C4-2B (cell line): ENCODE measurements around the gene CPAMD8.
A peak's percentile ranks its signal among the peaks of the same experiment; 100 is the strongest.

Experiments
- H3K27ac ChIP-seq: fragments of 450-650 bp; 2 replicates; pipeline ENCODE4 v1.5.1; 2017
- ZFX ChIP-seq: fragments of 450-650 bp; IDR thresholded peaks from 2 replicates; pipeline ENCODE4 v1.6.1; 2017
- TF ChIP-seq, protein P1 (sequence below): fragments of 450-650 bp; conservative IDR thresholded peaks from 2 replicates; pipeline ENCODE4 v1.5.1; 2017; ENCODE audit warnings: mild to moderate bottlenecking

The CPAMD8 gene

GRCh38 chr19:17055636-17056035 lies 29.0 kb upstream of the CPAMD8 start:
- no peak overlapping the region for H3K27ac ChIP-seq
- TF ChIP-seq, protein P1, sequence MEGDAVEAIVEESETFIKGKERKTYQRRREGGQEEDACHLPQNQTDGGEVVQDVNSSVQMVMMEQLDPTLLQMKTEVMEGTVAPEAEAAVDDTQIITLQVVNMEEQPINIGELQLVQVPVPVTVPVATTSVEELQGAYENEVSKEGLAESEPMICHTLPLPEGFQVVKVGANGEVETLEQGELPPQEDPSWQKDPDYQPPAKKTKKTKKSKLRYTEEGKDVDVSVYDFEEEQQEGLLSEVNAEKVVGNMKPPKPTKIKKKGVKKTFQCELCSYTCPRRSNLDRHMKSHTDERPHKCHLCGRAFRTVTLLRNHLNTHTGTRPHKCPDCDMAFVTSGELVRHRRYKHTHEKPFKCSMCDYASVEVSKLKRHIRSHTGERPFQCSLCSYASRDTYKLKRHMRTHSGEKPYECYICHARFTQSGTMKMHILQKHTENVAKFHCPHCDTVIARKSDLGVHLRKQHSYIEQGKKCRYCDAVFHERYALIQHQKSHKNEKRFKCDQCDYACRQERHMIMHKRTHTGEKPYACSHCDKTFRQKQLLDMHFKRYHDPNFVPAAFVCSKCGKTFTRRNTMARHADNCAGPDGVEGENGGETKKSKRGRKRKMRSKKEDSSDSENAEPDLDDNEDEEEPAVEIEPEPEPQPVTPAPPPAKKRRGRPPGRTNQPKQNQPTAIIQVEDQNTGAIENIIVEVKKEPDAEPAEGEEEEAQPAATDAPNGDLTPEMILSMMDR = no peak
- no peak for TF ChIP-seq ZFX

- no peak overlapping the region for H3K27ac ChIP-seq
- TF ChIP-seq, protein P1 = no peak
- no peak for TF ChIP-seq ZFX
These were observed 28.1 kb upstream of the CPAMD8 start for GRCh38 chr19:17054746-17055145.

DNA sequence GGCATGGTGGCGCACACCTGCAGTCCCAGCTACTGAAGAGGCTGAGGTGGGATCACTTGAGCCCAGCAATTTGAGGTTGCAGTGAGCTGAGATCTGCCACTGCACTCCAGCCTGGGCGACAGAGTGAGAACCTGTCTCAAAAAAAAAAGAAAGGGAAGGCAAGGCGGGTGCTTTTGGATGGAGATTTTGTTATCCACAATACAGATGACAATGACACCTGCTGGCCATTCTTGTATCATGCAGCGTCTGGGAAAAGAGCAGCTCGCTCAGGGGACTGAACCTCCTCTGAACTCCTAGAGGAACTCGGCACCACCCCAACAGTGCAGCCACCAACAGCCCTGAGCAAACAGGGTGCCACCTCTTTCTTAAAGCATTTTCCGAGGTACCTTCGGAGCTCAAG lies 25.8 kb upstream of the CPAMD8 start:
- no peak for TF ChIP-seq ZFX
- TF ChIP-seq, protein P1 = peak; percentile 75
- H3K27ac ChIP-seq = no peak overlapping the region

DNA sequence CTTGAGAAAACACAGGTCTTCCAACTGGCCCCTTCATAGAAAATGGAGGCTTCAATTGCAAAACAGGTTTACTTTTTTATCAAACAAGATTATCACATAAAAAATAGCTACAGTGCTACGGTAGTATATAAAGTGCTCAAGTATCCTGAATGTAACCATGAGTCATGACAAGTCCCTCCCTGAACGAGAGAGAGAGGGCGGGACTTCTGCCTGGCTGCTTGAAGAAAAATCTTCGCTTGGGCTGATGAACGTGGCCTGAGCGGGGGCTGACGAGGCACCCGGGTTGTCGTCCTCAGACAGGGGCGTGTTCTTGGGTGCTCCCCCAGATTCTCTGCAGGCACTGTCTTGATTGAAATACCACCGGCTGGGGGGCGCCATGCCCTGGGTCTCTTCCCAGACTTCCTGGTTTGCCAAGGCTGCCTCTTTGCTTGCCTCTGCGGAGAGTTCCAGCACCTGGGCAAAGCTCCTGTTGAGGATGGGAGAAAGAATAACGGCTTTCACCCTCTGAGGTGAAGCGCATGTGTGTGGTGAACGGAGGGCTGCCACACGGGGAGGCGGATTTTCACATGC lies 23.2 kb upstream of the CPAMD8 start:
- H3K27ac ChIP-seq = no peak overlapping the region

GRCh38 chr19:17048885-17049453 lies 22.4 kb upstream of the CPAMD8 start:
- TF ChIP-seq ZFX = no peak
- TF ChIP-seq, protein P1 = no peak

More for the DNA sequence above, 23.2 kb upstream of the CPAMD8 start:
- no peak for TF ChIP-seq ZFX
- TF ChIP-seq, protein P1 = no peak

DNA sequence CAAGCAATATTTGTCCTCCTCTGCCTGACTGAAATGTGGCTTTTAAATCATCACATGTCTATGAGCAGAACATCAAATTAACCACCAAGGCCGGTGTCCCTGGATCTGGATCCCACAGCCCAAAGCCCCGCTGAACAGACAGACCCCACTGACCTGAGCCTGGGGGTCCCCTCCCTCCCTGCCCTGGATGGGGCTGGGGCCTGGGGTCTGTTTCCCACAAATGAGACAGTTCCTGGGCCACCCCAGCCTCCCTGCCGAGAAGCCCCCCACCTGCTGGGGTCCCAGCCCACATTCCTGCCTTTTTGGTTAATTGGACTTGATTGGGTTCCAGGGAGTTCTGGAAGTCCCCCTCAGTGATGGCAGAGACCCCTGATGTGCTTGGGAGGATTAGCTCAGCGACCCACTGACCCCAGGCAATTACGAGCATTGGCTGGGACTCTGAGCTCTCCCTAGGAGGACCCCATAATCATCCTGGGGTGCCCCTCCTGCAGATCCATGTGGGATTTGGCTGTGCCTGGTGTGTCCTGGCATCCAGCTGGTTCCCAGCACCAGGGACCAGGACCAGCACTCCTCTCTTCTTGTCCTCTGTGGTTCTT lies 19.4 kb upstream of the CPAMD8 start:
- TF ChIP-seq, protein P1 = no peak
- TF ChIP-seq ZFX = no peak
- no peak overlapping the region for H3K27ac ChIP-seq

More at GRCh38 chr19:17048885-17049453, 22.4 kb upstream of the CPAMD8 start:
- no peak overlapping the region for H3K27ac ChIP-seq

DNA sequence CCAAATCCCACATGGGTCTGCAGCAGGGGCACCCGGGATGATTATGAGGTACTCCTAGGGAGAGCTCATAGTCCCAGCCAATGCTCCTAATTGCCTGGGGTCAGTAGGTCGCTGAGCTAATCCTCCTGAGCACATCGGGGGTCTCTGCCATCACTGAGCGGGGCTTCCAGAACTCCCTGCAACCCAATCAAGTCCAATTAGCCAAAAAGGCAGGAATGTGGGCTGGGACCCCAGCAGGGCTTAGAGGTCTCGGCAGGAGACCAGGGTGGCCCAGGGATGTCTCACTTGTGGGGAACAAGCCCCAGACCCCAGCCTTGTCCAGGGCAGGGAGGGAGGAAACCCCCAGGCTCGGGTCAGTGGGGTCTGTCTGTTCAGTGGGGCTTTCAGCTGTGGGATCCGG lies 17.1 kb upstream of the CPAMD8 start:
- TF ChIP-seq ZFX = no peak
- TF ChIP-seq, protein P1 = no peak
- H3K27ac ChIP-seq = no peak overlapping the region
